Calu3 (cell line): ENCODE data around the gene IP6K1. TPM values are rescaled to one million over a fixed set of nuclear protein-coding genes. Genes with fewer than 3 reads are reported as not detected.

ENCODE experiments used
- BruUV-seq: library from RNA; stranded (reverse); fragments of 400-500 nt; replicated peaks from 2 replicates; lab custom pipeline; 2021; lab: Mats Ljungman, UMichigan
- CTCF ChIA-PET: fragments of 300-600 bp; sonication (Branson Sonifier 250); formaldehyde crosslinking; loops from one replicate; lab custom pipeline; 2022; ENCODE audit warnings: antibody characterized with exemption; lab: Charles Lee
- DNase-seq: peaks from one replicate; pipeline ENCODE4 v3.0.0; 2022
- H3K27ac Mint-ChIP-seq: one replicate; pipeline ENCODE4 v1.8.0; 2022; ENCODE audit warnings: mixed read lengths; ENCODE audit not compliant: unreplicated experiment
- H3K27me3 Mint-ChIP-seq: one replicate; pipeline ENCODE4 v1.8.0; 2022; ENCODE audit warnings: mixed read lengths; ENCODE audit not compliant: unreplicated experiment
- H3K36me3 Mint-ChIP-seq: one replicate; pipeline ENCODE4 v1.8.0; 2022; ENCODE audit warnings: mild to moderate bottlenecking, moderate library complexity, mixed read lengths; ENCODE audit not compliant: insufficient read depth, unreplicated experiment
- H3K4me1 Mint-ChIP-seq: one replicate; pipeline ENCODE4 v1.8.0; 2022; ENCODE audit warnings: mild to moderate bottlenecking, low read depth, mixed read lengths; ENCODE audit not compliant: unreplicated experiment
- H3K4me3 Mint-ChIP-seq: one replicate; pipeline ENCODE4 v1.8.0; 2022; ENCODE audit warnings: mild to moderate bottlenecking, low read depth, moderate library complexity, mixed read lengths; ENCODE audit not compliant: unreplicated experiment
- H3K9me3 Mint-ChIP-seq: one replicate; pipeline ENCODE4 v1.8.0; 2022; ENCODE audit warnings: low read depth, mixed read lengths; ENCODE audit not compliant: unreplicated experiment
- CTCF ChIP-seq: fragments of 200-600 bp; IDR thresholded peaks from one replicate; pipeline ENCODE4 v1.8.0; 2022; ENCODE audit warnings: antibody characterized with exemption; ENCODE audit not compliant: unreplicated experiment
- intact Hi-C: fragments of 100-400 bp; cut with micrococcal nuclease; formaldehyde crosslinking; loops from one replicate; pipeline ENCODE4 v1.10.0; 2022; ENCODE audit not compliant: unreplicated experiment
- total RNA-seq: library from RNA; stranded (reverse); gene quantifications from 2 replicates; pipeline ENCODE4 v1.2.3, GENCODE V29; 2022

The IP6K1 gene
- total RNA-seq, 1 experiment from 2014 or later, result 30.3 TPM

DNA sequence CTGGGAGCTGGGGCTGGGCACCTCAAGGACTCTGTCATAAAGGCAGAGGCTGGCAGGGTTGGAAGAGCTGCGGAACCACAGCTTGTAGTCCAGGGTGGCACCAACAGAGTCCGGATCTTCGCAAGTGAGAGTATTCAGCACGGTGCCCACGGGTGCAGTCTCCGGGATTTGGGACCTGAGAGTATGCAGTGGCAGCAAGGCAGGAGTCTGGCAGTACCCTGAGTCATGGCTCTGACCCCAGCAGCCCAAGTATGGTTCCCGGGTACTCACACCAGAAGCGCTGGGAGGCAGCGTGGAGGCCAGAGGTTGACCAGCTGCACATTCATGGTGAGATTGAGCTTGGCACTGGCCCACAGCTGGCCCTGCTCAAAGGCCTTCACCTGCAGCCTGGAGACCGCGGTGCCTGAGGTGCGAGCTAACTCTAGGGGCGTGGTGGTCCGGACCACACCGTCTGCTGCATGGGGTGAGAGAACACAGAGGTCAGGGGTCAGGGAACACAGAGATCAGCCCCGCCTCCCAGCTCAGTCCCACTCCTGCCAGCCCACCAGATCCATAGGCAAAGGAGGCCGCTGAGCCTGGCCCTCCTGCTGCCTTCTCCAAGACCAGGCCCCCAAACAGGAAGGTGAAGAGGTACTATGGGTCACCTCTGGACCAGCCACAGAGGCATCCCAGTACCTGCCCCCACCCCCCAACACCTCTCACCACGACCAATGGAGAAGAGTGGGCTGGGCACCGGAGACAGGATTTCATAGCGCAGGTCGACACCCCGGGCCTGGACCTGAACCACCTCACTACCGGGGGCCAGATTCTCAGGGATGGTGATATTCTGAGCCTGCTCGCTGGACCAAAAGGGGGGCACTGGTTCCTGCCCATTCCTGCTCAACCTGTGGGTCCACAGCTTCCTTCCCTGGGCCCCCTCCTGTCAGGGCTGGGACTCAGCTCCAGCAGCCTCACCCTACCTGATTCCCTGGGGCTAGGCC is 8.9 kb upstream of the IP6K1 start:
- intact Hi-C loops, result no loop called here
- Mint-ChIP-seq H3K4me1 (no peaks in the 10 kb centered on the region), H3K36me3 (peaks cover 1% of the 10 kb centered on the region), H3K4me3 (no peak overlapping the region), H3K9me3 (no peaks in the 10 kb centered on the region), H3K27me3 (peaks cover 25% of the 10 kb centered on the region), H3K27ac (no peak overlapping the region)
- TF ChIP-seq CTCF, result no peak
- BruUV-seq, result no TSS peak
- CTCF ChIA-PET, result no interaction called here
- no peak for DNase-seq

DNA sequence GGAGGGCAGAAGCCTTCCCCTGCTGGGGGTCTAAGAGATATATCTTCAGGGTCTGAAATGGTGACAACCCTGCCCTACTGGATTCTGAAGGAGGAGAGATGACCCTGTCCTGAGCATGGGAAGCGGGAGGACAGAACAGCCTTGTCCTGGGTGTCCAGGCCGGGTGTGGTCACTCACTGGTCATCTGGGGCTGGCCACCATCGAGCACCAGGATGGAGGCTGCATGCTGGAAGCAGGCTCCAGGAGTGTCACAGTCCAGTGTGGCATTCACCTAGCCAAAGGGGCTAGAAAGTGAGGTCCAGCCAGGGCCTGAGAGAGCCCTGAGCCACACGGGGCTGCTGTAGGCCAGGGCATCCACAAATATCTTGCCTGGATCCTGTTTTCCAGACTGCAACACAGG is 8.1 kb upstream of the IP6K1 start:
- CTCF ChIA-PET, result no interaction called here
- H3K4me1 Mint-ChIP-seq, result no peaks in the 10 kb centered on the region
- H3K27ac Mint-ChIP-seq, result no peak overlapping the region
- DNase-seq, result no peak
- intact Hi-C loops, result no loop called here
- peaks cover 25% of the 10 kb centered on the region for H3K27me3 Mint-ChIP-seq
- H3K9me3 Mint-ChIP-seq, result no peaks in the 10 kb centered on the region
- BruUV-seq, result no TSS peak
- no peak overlapping the region for H3K4me3 Mint-ChIP-seq
- no peak for TF ChIP-seq CTCF
- H3K36me3 Mint-ChIP-seq, result peaks cover 5% of the 10 kb centered on the region

DNA sequence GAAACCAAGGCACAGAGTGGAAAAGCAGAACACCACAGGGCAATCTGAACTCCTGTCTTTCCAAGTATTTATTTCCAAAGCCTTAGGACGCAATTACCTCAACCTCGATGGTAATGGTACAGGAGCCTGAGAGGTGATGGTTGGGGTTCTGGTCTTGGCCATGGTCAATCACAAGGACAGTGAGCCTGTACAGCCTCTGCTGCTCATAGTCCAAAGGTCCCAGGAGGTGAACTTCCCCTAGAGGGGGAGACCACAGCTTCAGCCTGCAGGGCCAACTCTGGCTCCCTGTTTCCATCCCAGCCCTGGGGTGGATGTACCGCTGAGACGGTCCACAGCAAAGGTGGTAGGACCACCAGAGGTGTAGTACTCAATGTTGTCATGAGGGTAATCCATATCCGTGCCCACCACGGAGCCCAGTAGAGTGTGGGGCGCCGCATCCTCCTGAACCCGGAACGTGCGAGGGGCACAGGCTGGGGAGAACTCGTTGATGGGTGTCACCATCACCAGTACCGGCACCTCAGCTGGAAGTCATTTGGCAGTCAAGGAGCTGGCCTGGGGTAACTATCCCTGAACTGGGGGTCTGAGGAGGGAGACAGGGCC is 7.2 kb upstream of the IP6K1 start:
- Mint-ChIP-seq H3K27me3 (peaks cover 25% of the 10 kb centered on the region), H3K36me3 (peaks cover 5% of the 10 kb centered on the region), H3K27ac (no peak overlapping the region), H3K4me1 (no peaks in the 10 kb centered on the region), H3K4me3 (no peak overlapping the region), H3K9me3 (no peaks in the 10 kb centered on the region)
- CTCF ChIA-PET, result no interaction called here
- DNase-seq, result no peak
- intact Hi-C loops, result no loop called here
- no peak for TF ChIP-seq CTCF
- no TSS peak for BruUV-seq

GRCh38 chr3:49792371-49793150 is 6.2 kb upstream of the IP6K1 start:
- Mint-ChIP-seq H3K4me1 (no peaks in the 10 kb centered on the region), H3K27ac (no peak overlapping the region), H3K36me3 (peaks cover 6% of the 10 kb centered on the region), H3K4me3 (no peak overlapping the region), H3K27me3 (peaks cover 25% of the 10 kb centered on the region), H3K9me3 (peaks cover 2% of the 10 kb centered on the region)
- TF ChIP-seq CTCF, result no peak
- intact Hi-C loops, result no loop called here
- BruUV-seq, result no TSS peak
- no peak for DNase-seq
- CTCF ChIA-PET, result no interaction called here
